GM10248 (cell line): Measurements from ENCODE around the gene SYNE2.

Experiments
- CTCF ChIA-PET: fragments of 300-600 bp; sonication (Branson Sonifier 250); formaldehyde crosslinking; extraction: SDS; loops from one replicate; lab custom pipeline; 2021; ENCODE audit warnings: antibody characterized with exemption; lab: Yijun Ruan, JAX
- POLR2A ChIA-PET: fragments of 350-650 bp; sonication (Branson Sonifier 250); formaldehyde crosslinking; extraction: SDS; loops from one replicate; lab custom pipeline; 2020; ENCODE audit warnings: antibody characterized with exemption; lab: Yijun Ruan, JAX
- DNase-seq: peaks from one replicate; pipeline ENCODE4 v3.0.0; 2012; ENCODE audit errors: extremely low spot score
- CTCF ChIP-seq: IDR thresholded peaks from 2 replicates; pipeline ENCODE4 v1.5.1; 2012; ENCODE audit warnings: mild to moderate bottlenecking, low read depth; ENCODE audit errors: extremely low read depth, missing control alignments, control extremely low read depth

SYNE2 gene

GRCh38 chr14:63951021-63951420, 98.2 kb downstream of the SYNE2 start:
- CTCF ChIA-PET = interaction anchor here (0.8 kb wide), 2 partner anchors 16 to 38 kb away, joined by 3 read pairs; no protein-coding TSS in a partner anchor
- no peak for TF ChIP-seq CTCF
- DNase-seq = no peak
- POLR2A ChIA-PET = interaction anchor here (0.7 kb wide), 1 partner anchor 139 kb away, joined by 3 read pairs; no protein-coding TSS in a partner anchor

- ChIA-PET CTCF (interaction anchor here (0.8 kb wide), 1 partner anchor 16 kb away, joined by 3 read pairs; no protein-coding TSS in a partner anchor), POLR2A (no interaction called here)
- DNase-seq = no peak
Measured at GRCh38 chr14:63951429-63951828, 98.6 kb downstream of the SYNE2 start.

GRCh38 chr14:63952053-63952932, 99.5 kb downstream of the SYNE2 start:
- no peak for DNase-seq
- ChIA-PET CTCF (no interaction called here), POLR2A (no interaction called here)
- no peak for TF ChIP-seq CTCF

More at GRCh38 chr14:63951429-63951828, 98.6 kb downstream of the SYNE2 start:
- no peak for TF ChIP-seq CTCF

GRCh38 chr14:63952933-63953437, 100.2 kb downstream of the SYNE2 start:
- ChIA-PET POLR2A (no interaction called here), CTCF (no interaction called here)
- DNase-seq = no peak
- TF ChIP-seq CTCF = no peak

- TF ChIP-seq CTCF = no peak
- POLR2A ChIA-PET = no interaction called here
- CTCF ChIA-PET = interaction anchor here (2.3 kb wide), 2 partner anchors 10 to 23 kb away, joined by 7 to 9 read pairs; no protein-coding TSS in a partner anchor
- DNase-seq = no peak
Measured at GRCh38 chr14:63956326-63956725, 103.5 kb downstream of the SYNE2 start.

- CTCF ChIA-PET = interaction anchor here (0.7 kb wide), 2 partner anchors 11 kb away, joined by 3 read pairs; no protein-coding TSS in a partner anchor
Measured at GRCh38 chr14:63960926-63961567, 108.2 kb downstream of the SYNE2 start.

More at GRCh38 chr14:63960926-63961567, 108.2 kb downstream of the SYNE2 start:
- POLR2A ChIA-PET = no interaction called here
- DNase-seq = no peak
- TF ChIP-seq CTCF = no peak
